ENCODE results near the gene EIF4EBP3.

DNA sequence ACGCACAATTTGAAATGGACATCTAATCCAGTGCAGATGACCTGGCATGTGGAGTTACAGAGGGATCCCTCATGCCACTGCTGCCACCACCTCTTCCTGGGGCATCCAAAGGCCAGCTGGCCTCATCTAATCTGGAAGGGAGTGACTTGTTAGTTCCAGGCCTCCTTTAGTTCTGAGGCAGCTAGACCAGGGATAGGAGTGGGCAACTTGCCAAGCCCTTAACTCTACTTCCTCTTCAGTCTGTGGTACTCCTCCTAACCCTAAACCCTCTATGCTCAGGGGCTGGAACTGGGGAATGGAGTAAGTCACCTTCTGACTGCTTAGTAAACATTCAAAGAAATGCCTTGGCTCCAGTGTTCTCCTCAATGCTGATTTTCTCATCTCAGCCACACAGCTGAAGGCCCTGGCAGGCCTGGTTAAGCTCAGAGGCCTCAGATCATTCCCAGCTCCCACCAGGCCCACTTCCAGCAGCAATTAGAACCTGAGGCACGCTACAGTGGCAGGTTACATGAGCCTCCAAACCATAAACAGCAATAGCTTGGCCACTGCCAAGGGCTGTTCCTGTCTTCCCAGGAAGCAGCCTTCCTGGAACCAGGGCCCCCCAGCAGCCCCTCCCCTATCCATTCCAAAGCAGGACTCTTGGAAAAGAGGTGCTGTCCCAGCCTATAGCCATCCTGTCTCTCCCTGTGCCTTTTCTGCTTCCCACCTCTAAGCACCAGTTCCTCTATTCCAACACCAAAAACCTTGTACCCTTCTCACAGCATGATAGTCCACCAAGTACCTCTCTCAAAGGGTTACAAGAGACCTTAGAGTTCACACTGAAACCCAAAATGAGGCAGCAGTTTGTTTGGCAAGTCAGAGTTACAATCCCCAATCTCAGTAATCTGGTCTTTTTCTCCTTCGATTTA is 2.0 kb downstream of the EIF4EBP3 start:
- TF ChIP-seq GABPA (tag; conservative IDR thresholded peaks at IDR 0.05; ENCODE audit: low read depth) (no peak), NCOA6 (IDR thresholded peaks at IDR 0.05) (no peak), USF1 (CRISPR knock-in tag; IDR thresholded peaks at IDR 0.05) (no peak), ZNF668 (CRISPR knock-in tag; IDR thresholded peaks at IDR 0.05) (no peak), CTCF (IDR thresholded peaks at IDR 0.05 in 2 of 3, conservative IDR thresholded peaks at IDR 0.05 in 1 of 3; ENCODE audit: insufficient read depth in 2 of 3, low read depth in 1 of 3, low read length in 3 of 3) (no peak), BDP1 (IDR thresholded peaks at IDR 0.05; ENCODE audit: insufficient read depth, insufficient read length) (no peak), ZNF316 (IDR thresholded peaks at IDR 0.05) (no peak), SNIP1 (IDR thresholded peaks at IDR 0.05; ENCODE audit: low read depth) (no peak), FOXP1 (CRISPR knock-in tag; IDR thresholded peaks at IDR 0.05) (no peak), SP1 (CRISPR knock-in tag; IDR thresholded peaks at IDR 0.05) (no peak), ARNT (IDR thresholded peaks at IDR 0.05) (no peak), ZNF324 (CRISPR knock-in tag; IDR thresholded peaks at IDR 0.05) (no peak)
- TF ChIP-seq, protein P1, sequence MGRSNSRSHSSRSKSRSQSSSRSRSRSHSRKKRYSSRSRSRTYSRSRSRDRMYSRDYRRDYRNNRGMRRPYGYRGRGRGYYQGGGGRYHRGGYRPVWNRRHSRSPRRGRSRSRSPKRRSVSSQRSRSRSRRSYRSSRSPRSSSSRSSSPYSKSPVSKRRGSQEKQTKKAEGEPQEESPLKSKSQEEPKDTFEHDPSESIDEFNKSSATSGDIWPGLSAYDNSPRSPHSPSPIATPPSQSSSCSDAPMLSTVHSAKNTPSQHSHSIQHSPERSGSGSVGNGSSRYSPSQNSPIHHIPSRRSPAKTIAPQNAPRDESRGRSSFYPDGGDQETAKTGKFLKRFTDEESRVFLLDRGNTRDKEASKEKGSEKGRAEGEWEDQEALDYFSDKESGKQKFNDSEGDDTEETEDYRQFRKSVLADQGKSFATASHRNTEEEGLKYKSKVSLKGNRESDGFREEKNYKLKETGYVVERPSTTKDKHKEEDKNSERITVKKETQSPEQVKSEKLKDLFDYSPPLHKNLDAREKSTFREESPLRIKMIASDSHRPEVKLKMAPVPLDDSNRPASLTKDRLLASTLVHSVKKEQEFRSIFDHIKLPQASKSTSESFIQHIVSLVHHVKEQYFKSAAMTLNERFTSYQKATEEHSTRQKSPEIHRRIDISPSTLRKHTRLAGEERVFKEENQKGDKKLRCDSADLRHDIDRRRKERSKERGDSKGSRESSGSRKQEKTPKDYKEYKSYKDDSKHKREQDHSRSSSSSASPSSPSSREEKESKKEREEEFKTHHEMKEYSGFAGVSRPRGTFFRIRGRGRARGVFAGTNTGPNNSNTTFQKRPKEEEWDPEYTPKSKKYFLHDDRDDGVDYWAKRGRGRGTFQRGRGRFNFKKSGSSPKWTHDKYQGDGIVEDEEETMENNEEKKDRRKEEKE (IDR thresholded peaks at IDR 0.05; ENCODE audit: borderline replicate concordance in 1 of 2, control insufficient read depth in 1 of 2, low read depth in 2 of 2, low read length in 1 of 2), result no peak
- TF ChIP-seq, protein P2, sequence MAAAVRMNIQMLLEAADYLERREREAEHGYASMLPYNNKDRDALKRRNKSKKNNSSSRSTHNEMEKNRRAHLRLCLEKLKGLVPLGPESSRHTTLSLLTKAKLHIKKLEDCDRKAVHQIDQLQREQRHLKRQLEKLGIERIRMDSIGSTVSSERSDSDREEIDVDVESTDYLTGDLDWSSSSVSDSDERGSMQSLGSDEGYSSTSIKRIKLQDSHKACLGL (CRISPR knock-in tag; IDR thresholded peaks at IDR 0.05; ENCODE audit: borderline replicate concordance, poor library complexity, severe bottlenecking), result no peak
